Breast epithelium (tissue), 3 donors: ENCODE measurements around the gene CXCL16.

Experiments used
- POLR2A ChIP-seq: fragments of 450-650 bp; IDR thresholded peaks from one replicate; pipeline ENCODE4 v1.6.1; 2016; ENCODE audit warnings: antibody characterized with exemption, mild to moderate bottlenecking, moderate library complexity
- POLR2AphosphoS5 ChIP-seq, 3 donors: sonication (generic); formaldehyde crosslinking; IDR thresholded peaks; one replicate each; pipeline ENCODE4 v1.6.1; 2017; ENCODE audit warnings: antibody characterized with exemption in 3 of 3
- TF ChIP-seq, protein P1 (sequence below), 3 donors: fragments of 450-650 bp; IDR thresholded peaks; one replicate each; pipeline ENCODE4 v1.5.1; 2016 to 2017; ENCODE audit warnings: antibody characterized with exemption in 3 of 3, mild to moderate bottlenecking in 3 of 3, moderate library complexity in 3 of 3

GRCh38 chr17:4742133-4742532, 2.4 kb upstream of the CXCL16 start:
- TF ChIP-seq POLR2A = no peak
- TF ChIP-seq, protein P1, sequence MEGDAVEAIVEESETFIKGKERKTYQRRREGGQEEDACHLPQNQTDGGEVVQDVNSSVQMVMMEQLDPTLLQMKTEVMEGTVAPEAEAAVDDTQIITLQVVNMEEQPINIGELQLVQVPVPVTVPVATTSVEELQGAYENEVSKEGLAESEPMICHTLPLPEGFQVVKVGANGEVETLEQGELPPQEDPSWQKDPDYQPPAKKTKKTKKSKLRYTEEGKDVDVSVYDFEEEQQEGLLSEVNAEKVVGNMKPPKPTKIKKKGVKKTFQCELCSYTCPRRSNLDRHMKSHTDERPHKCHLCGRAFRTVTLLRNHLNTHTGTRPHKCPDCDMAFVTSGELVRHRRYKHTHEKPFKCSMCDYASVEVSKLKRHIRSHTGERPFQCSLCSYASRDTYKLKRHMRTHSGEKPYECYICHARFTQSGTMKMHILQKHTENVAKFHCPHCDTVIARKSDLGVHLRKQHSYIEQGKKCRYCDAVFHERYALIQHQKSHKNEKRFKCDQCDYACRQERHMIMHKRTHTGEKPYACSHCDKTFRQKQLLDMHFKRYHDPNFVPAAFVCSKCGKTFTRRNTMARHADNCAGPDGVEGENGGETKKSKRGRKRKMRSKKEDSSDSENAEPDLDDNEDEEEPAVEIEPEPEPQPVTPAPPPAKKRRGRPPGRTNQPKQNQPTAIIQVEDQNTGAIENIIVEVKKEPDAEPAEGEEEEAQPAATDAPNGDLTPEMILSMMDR (IDR thresholded peaks at IDR 0.05) = no peak
- TF ChIP-seq POLR2AphosphoS5 (IDR thresholded peaks at IDR 0.05) = no peak
